Measurements from ENCODE around the gene RPRD2. TPM values are rescaled to one million over a fixed set of nuclear protein-coding genes. Genes with fewer than 3 reads are reported as not detected.
A peak's percentile ranks its signal among the peaks of the same experiment; 100 is the strongest.

RPRD2 gene
- total and polyA plus RNA-seq, 9 of the 15 experiments (the other 6 are each of a cell fraction or from before 2014, with no cell fraction given), result 1.5 to 21.6 (median 7.7) TPM

DNA sequence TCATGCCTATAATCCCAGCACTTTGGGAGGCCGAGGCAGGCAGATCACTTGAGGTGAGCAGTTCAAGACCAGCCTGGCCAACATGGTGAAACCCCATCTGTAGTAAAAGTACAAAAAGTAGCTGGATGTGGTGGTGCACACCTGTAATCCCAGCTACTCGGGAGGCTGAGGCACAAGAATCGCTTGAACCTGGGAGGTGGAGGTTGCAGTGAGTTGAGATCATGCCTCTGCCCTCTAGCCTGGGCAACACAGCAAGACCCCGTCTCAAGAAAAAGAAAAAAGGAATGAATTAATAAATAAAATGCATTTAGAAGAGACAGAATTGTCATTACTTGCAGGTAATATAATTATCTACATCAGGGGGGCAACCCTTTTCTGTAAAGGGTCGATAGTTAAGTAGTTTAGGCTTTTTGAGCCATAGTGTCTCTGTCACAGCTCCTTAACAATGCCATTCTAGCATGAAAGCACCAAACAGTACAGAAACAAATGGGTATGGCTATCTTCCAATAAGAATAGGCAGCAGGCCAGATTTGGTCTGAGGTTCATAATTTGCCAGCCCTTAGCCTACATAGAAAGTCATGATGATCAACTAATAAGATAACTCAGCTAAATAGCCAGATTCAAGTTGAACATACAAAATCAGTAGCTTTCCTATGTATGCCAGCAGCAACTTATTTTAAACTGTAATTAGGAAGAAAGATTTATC, 56.8 kb downstream of the RPRD2 start:
- peaks cover 36% of the 10 kb centered on the region; the same call in 2 of the 3 replicates for H3K36me3 ChIP-seq (ENCODE audit: control insufficient read depth, insufficient read depth, low read length)
- DNase-seq (ENCODE audit: extremely low read depth in 1 of 4, low spot score in 3 of 4) (no peak), ATAC-seq (no peak), FAIRE-seq (peak; percentile 11)
- no peak overlapping the region for H3K27ac ChIP-seq (ENCODE audit: extremely low read depth, low read depth, low read length)
- no peak overlapping the region for H2AFZ ChIP-seq (ENCODE audit: low read depth, low read length)
- no peaks in the 10 kb centered on the region for H4K20me1 ChIP-seq (replicated peaks; ENCODE audit: control insufficient read depth, insufficient read depth, low read length)
- H3K9me1 ChIP-seq (ENCODE audit: control insufficient read depth, insufficient read depth, low read length), result no peaks in the 10 kb centered on the region
- TF ChIP-seq, protein P1, sequence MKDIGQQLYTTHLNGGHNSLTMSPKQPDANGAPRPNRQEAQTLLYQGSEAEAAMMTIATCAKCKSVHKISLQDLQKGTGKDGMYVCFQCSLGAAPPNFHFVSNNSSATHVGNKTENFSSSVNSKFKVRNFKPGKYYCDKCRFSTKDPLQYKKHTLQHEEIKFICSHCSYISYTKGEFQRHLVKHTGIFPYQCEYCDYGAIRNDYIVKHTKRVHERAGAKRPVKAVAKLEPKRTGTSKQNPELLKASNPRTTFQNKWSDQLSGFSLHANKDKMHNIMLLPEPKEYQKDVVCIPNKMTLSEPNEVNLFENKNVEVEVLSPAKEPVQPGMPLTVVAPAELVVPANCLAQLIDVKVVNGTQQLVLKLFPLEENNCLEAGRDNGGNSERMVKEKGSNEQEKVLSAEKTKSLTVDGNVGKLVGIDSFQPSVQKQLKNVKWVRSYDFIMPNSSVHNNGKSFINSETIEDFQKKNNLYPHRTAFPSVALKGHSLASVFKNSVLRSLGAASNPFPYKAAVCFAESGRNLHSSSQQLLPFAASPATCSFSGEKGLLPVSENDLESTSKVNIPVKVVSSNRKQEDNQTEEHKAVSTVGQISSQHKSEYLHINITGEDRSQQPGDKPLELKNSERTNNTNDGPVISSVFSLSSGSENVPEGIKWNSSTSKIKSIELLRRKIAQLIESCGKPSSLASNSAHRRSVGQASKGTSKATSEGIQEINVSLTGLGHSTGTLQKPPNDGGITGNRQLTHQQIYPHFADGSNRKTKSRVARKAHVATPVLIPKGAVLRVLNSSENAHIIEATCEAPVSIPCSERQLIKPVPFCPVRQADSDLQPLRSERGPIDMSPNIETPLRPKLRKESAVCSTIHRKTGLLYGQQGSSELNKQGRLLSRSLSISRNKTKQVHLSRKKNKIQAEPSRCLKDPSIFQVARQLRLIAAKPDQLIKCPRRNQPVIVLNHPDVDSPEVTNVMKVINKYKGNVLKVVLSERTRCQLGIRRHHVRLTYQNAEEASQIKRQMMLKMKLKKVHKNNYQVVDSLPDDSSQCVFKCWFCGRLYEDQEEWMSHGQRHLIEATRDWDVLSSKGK (CRISPR knock-in tag; IDR thresholded peaks at IDR 0.05), result no peak
- TF ChIP-seq ZNF121 (CRISPR knock-in tag; conservative IDR thresholded peaks at IDR 0.05), result peak; percentile 25; the same call in 1 of the 2 replicates
- H3K4me3 ChIP-seq, result no peak overlapping the region
- ChIA-PET POLR2A (no interaction called here), CTCF (ENCODE audit: low intra/inter-chr PET ratio) (no interaction called here)
- no TSS peak for BruUV-seq (replicated peaks)
- peaks cover 8% of the 10 kb centered on the region; the same call in 1 of the 3 replicates for H3K79me2 ChIP-seq (ENCODE audit: control insufficient read depth, insufficient read depth, low read length)
- H3K27me3 ChIP-seq (ENCODE audit: control insufficient read depth in 2 of 2, insufficient read depth in 2 of 2, low read length in 2 of 2), result no peaks in the 10 kb centered on the region
- intact Hi-C loops (cut with micrococcal nuclease), result no loop called here
- no peak overlapping the region for H3K4me2 ChIP-seq (ENCODE audit: insufficient read depth, low read length)
- in situ Hi-C loops (cut with MboI), result no loop called here
- no peaks in the 10 kb centered on the region for H3K9me3 ChIP-seq (replicated peaks; ENCODE audit: control insufficient read depth, insufficient read depth, low read depth, low read length)
- H3K9ac ChIP-seq (ENCODE audit: insufficient read depth in 1 of 2, low read depth in 2 of 2, low read length in 2 of 2), result no peak overlapping the region
- H3K4me1 ChIP-seq (replicated peaks in 1 of 2; ENCODE audit: control insufficient read depth in 2 of 2, insufficient read depth in 2 of 2, low read length in 2 of 2), result no peaks in the 10 kb centered on the region
- WGBS (ENCODE audit: insufficient coverage, low coverage, missing lambda C conversion rate), result 97% methylated on average over 5 of the region's 5 CpGs
